ENCODE measurements around the gene CES5A.
"Not testable (repeated sequence)": the region's sequence is repeated elsewhere in the genome, so short reads cannot be mapped to it uniquely, and the experiment has no call there.

The CES5A gene

GRCh38 chr16:55861288-55861687 lies 13.9 kb downstream of the CES5A start:
- no peak for TF ChIP-seq CTCF (IDR thresholded peaks at IDR 0.05; ENCODE audit: control insufficient read depth, extremely low read depth, insufficient read depth)
- no peak for DNase-seq (ENCODE audit: low read depth)
- H3K4me3 ChIP-seq (ENCODE audit: low read depth, low read length) = no peak overlapping the region

- not testable (repeated sequence) for DNase-seq (ENCODE audit: low read depth)
Observed at GRCh38 chr16:55857650-55858049, 17.5 kb downstream of the CES5A start.

GRCh38 chr16:55856950-55857349 lies 18.2 kb downstream of the CES5A start:
- H3K4me3 ChIP-seq (ENCODE audit: low read depth, low read length) = no peak overlapping the region
- DNase-seq (ENCODE audit: low read depth) = no peak
- no peak for TF ChIP-seq CTCF (IDR thresholded peaks at IDR 0.05; ENCODE audit: control insufficient read depth, extremely low read depth, insufficient read depth)

More at GRCh38 chr16:55857650-55858049, 17.5 kb downstream of the CES5A start:
- not testable (repeated sequence) for H3K4me3 ChIP-seq (ENCODE audit: low read depth, low read length)

GRCh38 chr16:55853114-55853513 lies 22.1 kb downstream of the CES5A start:
- no peak overlapping the region for H3K4me3 ChIP-seq (ENCODE audit: low read depth, low read length)
- DNase-seq (ENCODE audit: low read depth) = no peak
- TF ChIP-seq CTCF (IDR thresholded peaks at IDR 0.05; ENCODE audit: control insufficient read depth, extremely low read depth, insufficient read depth) = no peak

GRCh38 chr16:55849536-55849935 lies 25.6 kb downstream of the CES5A start:
- TF ChIP-seq CTCF (IDR thresholded peaks at IDR 0.05; ENCODE audit: control insufficient read depth, extremely low read depth, insufficient read depth) = no peak
- DNase-seq (ENCODE audit: low read depth) = no peak
- H3K4me3 ChIP-seq (ENCODE audit: low read depth, low read length) = no peak overlapping the region

GRCh38 chr16:55846598-55847346 lies 28.4 kb downstream of the CES5A start:
- H3K4me3 ChIP-seq (ENCODE audit: low read depth, low read length) = no peak overlapping the region
- TF ChIP-seq CTCF (IDR thresholded peaks at IDR 0.05; ENCODE audit: control insufficient read depth, extremely low read depth, insufficient read depth) = no peak
- no peak for DNase-seq (ENCODE audit: low read depth)

GRCh38 chr16:55843105-55843395 lies 32.1 kb downstream of the CES5A start:
- DNase-seq (ENCODE audit: low read depth) = no peak
- H3K4me3 ChIP-seq (ENCODE audit: low read depth, low read length) = no peak overlapping the region
- no peak for TF ChIP-seq CTCF (IDR thresholded peaks at IDR 0.05; ENCODE audit: control insufficient read depth, extremely low read depth, insufficient read depth)

Measured in LNCaP clone FGC (cell line).